Islet of Langerhans (tissue), 1 donor: Measurements from ENCODE around the gene FIGLA.

Source experiments
- FAIRE-seq: peaks from one replicate; lab custom pipeline; 2011; peaks lifted over from hg19 to GRCh38; lab: Jason Lieb, UNC

The FIGLA gene

GRCh38 chr2:70790136-70790828, at the start of gene FIGLA:
FIGLA (minus strand) TSS chr2:70790643; CDS start chr2:70790638, 5 bp downstream.
- no peak for FAIRE-seq

- FAIRE-seq = no peak
These were observed 47.8 kb upstream of the FIGLA start for GRCh38 chr2:70837980-70838925.

GRCh38 chr2:70835643-70836042, 45.2 kb upstream of the FIGLA start, which contains the start of gene CD207:
CD207 (minus strand) TSS chr2:70835816; CDS start chr2:70835776, 40 bp downstream.
- FAIRE-seq = no peak

- FAIRE-seq = no peak
These were observed 44.4 kb upstream of the FIGLA start for GRCh38 chr2:70834881-70835280.

- no peak for FAIRE-seq
These were observed 43.7 kb upstream of the FIGLA start for GRCh38 chr2:70834106-70834505.

GRCh38 chr2:70833246-70833645, 42.8 kb upstream of the FIGLA start:
- FAIRE-seq = no peak

GRCh38 chr2:70832386-70832785, 41.9 kb upstream of the FIGLA start:
- FAIRE-seq = no peak

GRCh38 chr2:70831861-70832260, 41.4 kb upstream of the FIGLA start:
- no peak for FAIRE-seq

GRCh38 chr2:70830366-70830765, 39.9 kb upstream of the FIGLA start:
- FAIRE-seq = no peak

GRCh38 chr2:70829916-70830315, 39.5 kb upstream of the FIGLA start:
- no peak for FAIRE-seq

GRCh38 chr2:70828914-70829824, 38.7 kb upstream of the FIGLA start:
- FAIRE-seq = no peak

GRCh38 chr2:70828115-70828514, 37.7 kb upstream of the FIGLA start:
- FAIRE-seq = no peak

GRCh38 chr2:70827388-70827787, 36.9 kb upstream of the FIGLA start:
- FAIRE-seq = no peak

GRCh38 chr2:70826696-70827350, 36.4 kb upstream of the FIGLA start:
- no peak for FAIRE-seq

GRCh38 chr2:70823249-70823648, 32.8 kb upstream of the FIGLA start:
- FAIRE-seq = no peak

- FAIRE-seq = no peak
These were observed 32.4 kb upstream of the FIGLA start for GRCh38 chr2:70822843-70823242.

GRCh38 chr2:70820499-70820898, 30.1 kb upstream of the FIGLA start, which contains the start of gene CLEC4F:
CLEC4F (minus strand) TSS chr2:70820599; CDS start chr2:70820523, 76 bp downstream.
- FAIRE-seq = no peak

GRCh38 chr2:70817284-70817954, 27.0 kb upstream of the FIGLA start:
- FAIRE-seq = no peak

- FAIRE-seq = no peak
These were observed 26.3 kb upstream of the FIGLA start for GRCh38 chr2:70816726-70817125.

- FAIRE-seq = no peak
These were observed 18.8 kb upstream of the FIGLA start for GRCh38 chr2:70808983-70809958.
